Kidney epithelial cell (primary cell): ENCODE measurements around the gene LTBP2. TPM values are rescaled to one million over a fixed set of nuclear protein-coding genes. Genes with fewer than 3 reads are reported as not detected.

Source experiments
- DNase-seq: peaks from one replicate; pipeline ENCODE4 v3.0.0-alpha.2; 2010; ENCODE audit warnings: low read depth
- H3K27me3 ChIP-seq: 2 replicates; pipeline ENCODE4 v1.6.0; 2011; ENCODE audit warnings: low read length; ENCODE audit not compliant: control insufficient read depth, insufficient read depth
- H3K36me3 ChIP-seq: 2 replicates; pipeline ENCODE4 v1.5.1; 2011; ENCODE audit warnings: low read length; ENCODE audit not compliant: control insufficient read depth, insufficient read depth
- H3K4me3 ChIP-seq: 2 replicates; pipeline ENCODE4 v1.5.1; 2011; ENCODE audit warnings: low read depth, mild to moderate bottlenecking, control low read depth, low read length
- CTCF ChIP-seq: IDR thresholded peaks from 2 replicates; pipeline ENCODE4 v1.5.1; 2011; ENCODE audit warnings: mild to moderate bottlenecking, moderate library complexity, low read length, control low read depth, inconsistent platforms; ENCODE audit not compliant: insufficient read depth, poor library complexity, severe bottlenecking
- total RNA-seq: library from RNA; depleted of rRNA; stranded (reverse); fragments of >200 nt; gene quantifications from 2 replicates; pipeline ENCODE4 v1.2.3, GENCODE V29; 2015

The LTBP2 gene
- total RNA-seq, 1 donor from 2014 or later, result 69.5 TPM

DNA sequence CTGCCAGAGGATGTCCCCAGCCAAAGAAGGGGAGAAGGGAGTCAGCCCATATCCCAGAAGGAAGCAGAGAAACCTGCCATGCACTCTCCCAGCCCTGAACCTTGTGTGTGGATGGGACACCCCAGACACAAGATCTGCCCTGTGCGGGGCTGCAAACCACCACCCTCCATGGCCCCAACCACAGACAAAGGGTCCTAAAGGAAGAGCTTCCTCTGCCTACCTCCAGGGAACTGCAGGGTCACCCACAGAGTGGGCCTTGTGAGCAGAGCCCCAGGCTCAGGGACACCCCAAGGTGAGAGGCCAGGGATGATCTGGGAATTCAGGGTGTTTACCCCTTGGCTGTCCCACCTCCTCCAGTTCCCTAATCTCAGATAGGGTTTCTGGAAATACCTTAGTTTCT is 62.0 kb downstream of the LTBP2 start:
- no peak for DNase-seq
- TF ChIP-seq CTCF, result no peak
- Histone ChIP-seq H3K27me3 (no peaks in the 10 kb centered on the region), H3K4me3 (no peak overlapping the region), H3K36me3 (peaks cover under 1% of the 10 kb centered on the region)

GRCh38 chr14:74549588-74549987 is 62.4 kb downstream of the LTBP2 start:
- Histone ChIP-seq H3K27me3 (no peaks in the 10 kb centered on the region), H3K36me3 (no peaks in the 10 kb centered on the region), H3K4me3 (no peak overlapping the region)
- peak; percentile 46 for TF ChIP-seq CTCF
- DNase-seq, result no peak

DNA sequence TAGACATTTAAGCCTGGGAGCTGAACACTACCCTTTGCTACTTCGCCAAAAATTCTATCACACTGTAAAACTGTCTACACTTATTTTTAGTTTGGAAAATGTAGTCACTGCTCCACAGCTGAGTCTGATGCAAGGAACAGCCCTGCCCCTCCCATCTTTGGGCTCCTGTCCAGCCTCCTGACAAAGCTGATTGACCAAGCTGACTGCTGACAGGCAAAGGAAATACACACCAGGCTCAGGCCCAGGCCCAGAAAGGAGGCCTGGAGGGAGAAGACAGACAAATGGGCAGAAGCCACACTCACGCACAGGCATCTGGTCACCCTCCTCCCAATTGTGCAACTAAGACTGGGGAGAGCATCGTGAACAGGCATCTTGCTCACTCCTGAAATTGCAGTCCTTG is 63.2 kb downstream of the LTBP2 start:
- no peaks in the 10 kb centered on the region for H3K27me3 ChIP-seq
- no peak overlapping the region for H3K4me3 ChIP-seq
- no peak for DNase-seq
- no peak for TF ChIP-seq CTCF
- H3K36me3 ChIP-seq, result no peaks in the 10 kb centered on the region

DNA sequence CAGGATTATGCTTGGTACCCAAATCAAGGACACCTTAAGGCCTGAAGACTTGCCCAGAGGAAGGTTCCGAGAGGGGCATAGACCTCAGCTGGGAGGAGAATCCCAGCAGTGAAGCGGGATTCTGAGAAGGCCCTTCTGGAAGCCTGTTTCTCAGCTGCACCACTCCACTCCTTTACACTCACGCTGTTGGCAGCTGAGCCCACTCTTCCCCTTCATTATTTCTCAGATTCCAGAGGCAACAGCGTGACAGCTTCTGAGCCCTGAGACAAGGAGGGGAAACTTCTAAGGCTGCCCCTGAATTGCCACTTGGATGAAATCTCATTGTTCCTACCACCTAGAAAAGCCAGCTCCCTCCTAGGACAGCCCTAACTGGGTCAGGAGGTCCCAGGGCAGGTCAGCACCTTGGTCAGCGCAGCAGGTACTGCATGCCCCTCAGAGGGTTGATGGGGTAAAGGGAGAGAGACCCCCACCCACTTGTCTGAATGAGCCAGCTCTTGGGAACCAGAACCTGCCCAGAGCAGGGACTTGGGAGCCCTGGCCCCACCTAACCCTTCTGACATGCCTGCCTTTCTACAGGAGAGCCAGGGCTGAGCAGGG is 64.6 kb downstream of the LTBP2 start:
- DNase-seq, result no peak
- H3K36me3 ChIP-seq, result no peaks in the 10 kb centered on the region
- no peak for TF ChIP-seq CTCF
- H3K4me3 ChIP-seq, result no peak overlapping the region
- H3K27me3 ChIP-seq, result no peaks in the 10 kb centered on the region

DNA sequence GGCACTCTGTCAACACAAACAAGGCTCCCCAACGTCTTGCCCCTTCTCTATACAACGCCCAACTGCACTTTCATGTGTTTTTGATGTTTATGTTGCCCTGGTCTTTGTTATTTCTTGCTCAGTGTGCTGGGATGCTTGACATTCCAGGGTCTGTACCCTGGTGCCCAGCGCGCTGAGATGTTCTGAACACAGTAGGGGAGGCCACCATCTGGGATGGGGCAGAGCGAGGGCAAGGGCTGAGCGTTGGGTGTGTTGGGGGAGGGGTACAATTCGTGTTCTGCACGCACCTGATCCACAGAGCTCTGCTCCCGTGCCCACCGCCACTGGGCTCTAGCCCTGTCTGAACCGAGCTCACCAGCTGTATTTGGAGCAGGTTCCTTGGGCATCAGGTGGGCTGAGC is 65.6 kb downstream of the LTBP2 start:
- H3K36me3 ChIP-seq, result no peaks in the 10 kb centered on the region
- no peak for DNase-seq
- no peak for TF ChIP-seq CTCF
- H3K4me3 ChIP-seq, result no peak overlapping the region
- H3K27me3 ChIP-seq, result no peaks in the 10 kb centered on the region

DNA sequence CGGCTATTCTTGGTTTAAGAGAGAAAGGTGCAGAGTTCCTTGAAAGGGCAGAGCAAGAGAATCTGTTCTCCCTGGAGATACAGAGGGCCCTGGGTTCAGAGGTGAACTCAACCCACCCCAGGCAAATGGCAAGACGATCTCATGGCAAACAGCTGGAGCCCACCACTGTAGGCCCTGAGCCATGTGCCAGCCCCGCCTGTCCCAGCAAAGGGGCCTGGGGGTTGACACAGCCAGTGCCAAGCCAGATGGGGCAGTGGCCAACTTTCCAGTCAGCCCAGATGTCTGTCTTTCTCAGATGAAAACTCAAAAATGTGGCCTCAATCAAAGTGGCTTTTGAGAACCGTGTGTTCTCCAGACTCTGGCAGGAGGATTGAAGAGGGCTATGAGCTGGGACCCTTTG is 66.7 kb downstream of the LTBP2 start:
- no peaks in the 10 kb centered on the region for H3K27me3 ChIP-seq
- no peak for DNase-seq
- no peaks in the 10 kb centered on the region for H3K36me3 ChIP-seq
- H3K4me3 ChIP-seq, result no peak overlapping the region
- no peak for TF ChIP-seq CTCF
